Glutamatergic neuron (in vitro differentiated cells): Measurements from ENCODE around the gene TSHZ2. TPM values are rescaled to one million over a fixed set of nuclear protein-coding genes. Genes with fewer than 3 reads are reported as not detected.

Experiments used
- DNase-seq: peaks from one replicate; pipeline ENCODE4 v3.0.0; 2022
- H3K27ac Mint-ChIP-seq: one replicate; pipeline ENCODE4 v1.8.0; 2020; ENCODE audit warnings: mild to moderate bottlenecking, mixed read lengths, inconsistent platforms; ENCODE audit not compliant: unreplicated experiment
- H3K27me3 Mint-ChIP-seq: one replicate; pipeline ENCODE4 v1.8.0; 2020; ENCODE audit warnings: mild to moderate bottlenecking, moderate library complexity, mixed read lengths, inconsistent platforms; ENCODE audit not compliant: unreplicated experiment
- H3K36me3 Mint-ChIP-seq: one replicate; pipeline ENCODE4 v1.8.0; 2020; ENCODE audit warnings: mild to moderate bottlenecking, mixed read lengths, inconsistent platforms; ENCODE audit not compliant: unreplicated experiment
- H3K4me1 Mint-ChIP-seq: one replicate; pipeline ENCODE4 v1.8.0; 2020; ENCODE audit warnings: mild to moderate bottlenecking, low read depth, mixed read lengths, inconsistent platforms; ENCODE audit not compliant: unreplicated experiment
- H3K4me3 Mint-ChIP-seq: one replicate; pipeline ENCODE4 v1.8.0; 2020; ENCODE audit warnings: mild to moderate bottlenecking, mixed read lengths, inconsistent platforms; ENCODE audit not compliant: unreplicated experiment
- H3K9me3 Mint-ChIP-seq: one replicate; pipeline ENCODE4 v1.8.0; 2020; ENCODE audit warnings: mild to moderate bottlenecking, moderate library complexity, mixed read lengths, inconsistent platforms; ENCODE audit not compliant: unreplicated experiment
- CTCF ChIP-seq: fragments of 200-600 bp; sonication (generic); IDR thresholded peaks from one replicate; pipeline ENCODE4 v1.5.0; 2021; ENCODE audit not compliant: partially characterized antibody, unreplicated experiment
- total RNA-seq: library from RNA; stranded (reverse); fragmentation: NEBNext Ultra II Directional; extraction: Animal tissue kit (Norgen Biotek cat#: 25700); gene quantifications from one replicate; pipeline ENCODE4 v1.2.1, GENCODE V29; 2021; ENCODE audit not compliant: unreplicated experiment

Gene TSHZ2
- total RNA-seq, 1 donor from 2014 or later, result 10.0 TPM

- Mint-ChIP-seq H3K9me3 (no peaks in the 10 kb centered on the region), H3K27ac (no peak overlapping the region)
- no peak for TF ChIP-seq CTCF
Measured at GRCh38 chr20:53487461-53488200, 515.5 kb downstream of the TSHZ2 start.

GRCh38 chr20:53488775-53489272 is 516.7 kb downstream of the TSHZ2 start:
- DNase-seq, result no peak
- Mint-ChIP-seq H3K4me3 (no peak overlapping the region), H3K9me3 (no peaks in the 10 kb centered on the region), H3K36me3 (no peaks in the 10 kb centered on the region), H3K27me3 (no peaks in the 10 kb centered on the region), H3K4me1 (peaks cover 2% of the 10 kb centered on the region), H3K27ac (no peak overlapping the region)
- no peak for TF ChIP-seq CTCF

More at GRCh38 chr20:53487461-53488200, 515.5 kb downstream of the TSHZ2 start:
- H3K36me3 Mint-ChIP-seq, result no peaks in the 10 kb centered on the region
- H3K4me1 Mint-ChIP-seq, result peaks cover 2% of the 10 kb centered on the region
- H3K27me3 Mint-ChIP-seq, result no peaks in the 10 kb centered on the region
- H3K4me3 Mint-ChIP-seq, result no peak overlapping the region
- DNase-seq, result no peak

- no peak overlapping the region for H3K4me3 Mint-ChIP-seq
- peaks cover 2% of the 10 kb centered on the region for H3K4me1 Mint-ChIP-seq
- no peaks in the 10 kb centered on the region for H3K9me3 Mint-ChIP-seq
- TF ChIP-seq CTCF, result no peak
- no peaks in the 10 kb centered on the region for H3K36me3 Mint-ChIP-seq
- DNase-seq, result no peak
- no peaks in the 10 kb centered on the region for H3K27me3 Mint-ChIP-seq
- no peak overlapping the region for H3K27ac Mint-ChIP-seq
Measured at GRCh38 chr20:53489528-53489927, 517.4 kb downstream of the TSHZ2 start.

- H3K4me3 Mint-ChIP-seq, result no peak overlapping the region
- no peak for TF ChIP-seq CTCF
- DNase-seq, result no peak
- no peaks in the 10 kb centered on the region for H3K9me3 Mint-ChIP-seq
- no peaks in the 10 kb centered on the region for H3K27me3 Mint-ChIP-seq
- peaks cover 7% of the 10 kb centered on the region for H3K4me1 Mint-ChIP-seq
- H3K27ac Mint-ChIP-seq, result no peak overlapping the region
- H3K36me3 Mint-ChIP-seq, result no peaks in the 10 kb centered on the region
Measured at GRCh38 chr20:53490620-53491019, 518.5 kb downstream of the TSHZ2 start.

GRCh38 chr20:53491462-53491861 is 519.3 kb downstream of the TSHZ2 start:
- no peak overlapping the region for H3K27ac Mint-ChIP-seq
- H3K36me3 Mint-ChIP-seq, result no peaks in the 10 kb centered on the region
- H3K9me3 Mint-ChIP-seq, result no peaks in the 10 kb centered on the region
- peaks cover 7% of the 10 kb centered on the region for H3K4me1 Mint-ChIP-seq
- no peak for DNase-seq
- no peak for TF ChIP-seq CTCF
- no peaks in the 10 kb centered on the region for H3K27me3 Mint-ChIP-seq
- H3K4me3 Mint-ChIP-seq, result no peak overlapping the region
